ENCODE data around the gene RGS11.
"Not testable (repeated sequence)": the region's sequence is repeated elsewhere in the genome, so short reads cannot be mapped to it uniquely, and the experiment has no call there.

RGS11 gene

GRCh38 chr16:230949-231348 is 44.8 kb downstream of the RGS11 start:
- DNase-seq (ENCODE audit: low read depth in 2 of 3, low spot score in 1 of 3), result no peak

DNA sequence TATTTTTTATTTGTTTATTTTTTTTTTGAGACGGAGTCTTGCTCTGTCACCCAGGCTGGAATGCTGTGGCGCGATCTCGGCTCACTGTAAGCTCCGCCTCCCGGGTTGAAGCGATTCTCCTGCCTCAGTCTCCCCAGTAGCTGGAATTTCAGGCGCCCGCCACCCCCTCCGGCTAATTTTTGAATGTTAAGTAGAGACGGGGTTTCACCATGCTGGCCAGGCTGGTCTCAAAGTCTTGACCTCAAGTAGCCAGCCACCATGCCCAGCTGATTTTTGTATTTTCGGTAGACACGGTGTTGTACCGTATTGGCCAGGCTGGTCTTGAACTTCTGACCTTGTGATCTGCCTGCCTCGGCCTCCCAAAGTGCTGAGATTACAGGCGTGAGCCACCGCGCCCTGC is 45.4 kb downstream of the RGS11 start:
- DNase-seq (ENCODE audit: low read depth in 2 of 3, low spot score in 1 of 3), result not testable (repeated sequence)

- DNase-seq (ENCODE audit: low read depth in 2 of 3, low spot score in 1 of 3), result no peak
These were observed 45.9 kb downstream of the RGS11 start for GRCh38 chr16:229731-230281.

DNA sequence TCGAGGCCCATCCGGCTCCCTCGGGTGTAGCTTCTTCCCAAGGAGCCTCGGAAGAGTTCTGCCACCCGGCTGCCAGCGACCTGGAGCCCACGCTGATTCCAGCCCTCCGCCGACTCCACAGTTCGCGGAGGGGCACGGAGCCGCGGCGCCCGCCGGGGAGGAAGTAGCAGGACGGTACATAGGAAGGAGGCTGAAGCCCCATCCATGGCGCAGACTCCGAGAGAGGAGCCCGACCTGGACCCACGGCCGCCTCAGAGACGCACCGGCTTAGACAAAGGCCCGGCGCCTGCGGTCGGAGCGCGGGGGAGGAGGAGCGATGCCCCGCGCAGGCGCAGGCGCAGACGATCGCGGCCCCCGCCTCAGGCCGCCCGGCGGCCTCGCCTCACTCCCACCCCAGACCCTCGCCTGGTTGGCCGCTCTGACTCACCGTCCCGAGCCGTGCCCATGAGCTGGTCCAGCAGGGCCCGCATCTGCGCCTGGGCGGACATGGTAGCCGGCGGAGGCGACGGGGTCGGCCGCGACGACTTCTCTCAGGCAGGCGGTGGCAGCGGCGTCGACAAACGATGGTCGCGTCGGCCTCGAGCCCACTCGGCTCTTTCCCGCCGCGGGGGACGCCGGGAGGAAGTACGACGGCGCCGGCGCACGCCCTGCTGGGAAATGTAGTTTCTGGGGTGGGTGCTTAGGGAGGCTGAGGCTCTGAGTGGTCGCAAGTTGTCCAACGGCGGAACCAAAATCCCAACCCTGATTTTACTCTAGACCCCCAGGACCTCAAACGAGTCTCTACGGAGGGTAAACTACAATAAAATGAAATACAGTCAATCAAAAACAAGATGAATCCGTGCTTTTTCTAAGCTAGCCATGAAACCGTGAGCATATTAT is 46.7 kb downstream of the RGS11 start, which contains the start of gene LUC7L:
LUC7L (minus strand) TSS at position 598 of the 879 bp plus-strand sequence; CDS start at position 488, 110 bp downstream.
- peak; percentile 70 to 82 (median 80) for DNase-seq (ENCODE audit: low read depth in 2 of 3, low spot score in 1 of 3)

GRCh38 chr16:228151-228851 is 47.4 kb downstream of the RGS11 start:
- DNase-seq (ENCODE audit: low read depth in 2 of 3, low spot score in 1 of 3), result no peak

GRCh38 chr16:220021-220420 is 55.7 kb downstream of the RGS11 start:
- DNase-seq (ENCODE audit: low read depth in 2 of 3, low spot score in 1 of 3), result no peak
